PC-3 (cell line): ENCODE data around the gene DMC1. TPM values are rescaled to one million over a fixed set of nuclear protein-coding genes. Genes with fewer than 3 reads are reported as not detected.

ENCODE experiments used
- ATAC-seq: fragments of 200-7000 bp; cut with Tn5 transposase; 2 replicates; pipeline ENCODE4 v1.9.1; 2020; ENCODE audit warnings: mild to moderate bottlenecking, moderate library complexity
- BruUV-seq: library from RNA; stranded (reverse); fragments of 400-500 nt; replicated peaks from 2 replicates; lab custom pipeline; 2021; lab: Mats Ljungman, UMichigan
- CTCF ChIA-PET: fragments of 300-600 bp; sonication (Branson Sonifier 250); formaldehyde crosslinking; loops from one replicate; lab custom pipeline; 2022; ENCODE audit warnings: antibody characterized with exemption; lab: Charles Lee
- POLR2A ChIA-PET: fragments of 300-600 bp; sonication (Branson Sonifier 250); formaldehyde crosslinking; loops from one replicate; lab custom pipeline; 2022; ENCODE audit warnings: antibody characterized with exemption; ENCODE audit not compliant: unreplicated experiment; lab: Charles Lee
- DNase-seq: peaks from one replicate; pipeline ENCODE4 v3.0.0-alpha.2; 2015
- H2AFZ ChIP-seq: fragments of 300-600 bp; sonication (generic); 2 replicates; pipeline ENCODE4 v1.6.0; 2016; ENCODE audit warnings: antibody characterized with exemption, low read length
- H3F3A ChIP-seq: fragments of 300-600 bp; sonication (generic); one replicate; pipeline ENCODE4 v1.6.0; 2017; ENCODE audit warnings: antibody characterized with exemption, low read length, control low read depth, mild to moderate bottlenecking; ENCODE audit not compliant: unreplicated experiment
- H3K27ac ChIP-seq: fragments of 300-600 bp; sonication (generic); 2 replicates; pipeline ENCODE4 v1.5.1; 2016; ENCODE audit warnings: mild to moderate bottlenecking, low read length
- H3K27me3 ChIP-seq: fragments of 300-600 bp; sonication (generic); 2 replicates; pipeline ENCODE4 v1.6.1; 2016; ENCODE audit warnings: low read length, mixed read lengths
- H3K36me3 ChIP-seq: fragments of 300-600 bp; sonication (generic); 2 replicates; pipeline ENCODE4 v1.6.1; 2016; ENCODE audit warnings: low read depth, mixed run types, low read length, mixed read lengths
- H3K4me1 ChIP-seq: fragments of 300-600 bp; sonication (generic); 2 replicates; pipeline ENCODE4 v1.5.1; 2016; ENCODE audit warnings: low read length; ENCODE audit not compliant: insufficient read depth
- H3K4me2 ChIP-seq: fragments of 300-600 bp; sonication (generic); 2 replicates; pipeline ENCODE4 v1.6.0; 2016; ENCODE audit warnings: low read length
- H3K4me3 ChIP-seq: fragments of 300-600 bp; sonication (generic); 2 replicates; pipeline ENCODE4 v1.5.1; 2016; ENCODE audit warnings: mild to moderate bottlenecking, low read length, mixed read lengths
- H3K79me2 ChIP-seq: fragments of 300-600 bp; sonication (generic); 2 replicates; pipeline ENCODE4 v1.6.1; 2017; ENCODE audit warnings: low read length, mixed read lengths
- H3K9ac ChIP-seq: fragments of 300-600 bp; sonication (generic); 2 replicates; pipeline ENCODE4 v1.6.0; 2016; ENCODE audit warnings: mild to moderate bottlenecking, low read length
- H3K9me2 ChIP-seq: fragments of 300-600 bp; sonication (generic); replicated peaks from 2 replicates; pipeline ENCODE4 v1.6.1; 2016; ENCODE audit warnings: mixed run types, low read length, mixed read lengths
- H3K9me3 ChIP-seq: fragments of 300-600 bp; sonication (generic); 2 replicates; pipeline ENCODE4 v1.6.1; 2016; ENCODE audit warnings: low read length, mixed read lengths
- H4K20me1 ChIP-seq: fragments of 300-600 bp; sonication (generic); 2 replicates; pipeline ENCODE4 v1.6.1; 2016; ENCODE audit warnings: low read length, mixed read lengths
- CTCF ChIP-seq: fragments of 300-600 bp; sonication (generic); conservative IDR thresholded peaks from 2 replicates; pipeline ENCODE4 v1.5.1; 2017; ENCODE audit warnings: antibody characterized with exemption, low read depth, mild to moderate bottlenecking, low read length
- EZH2 ChIP-seq: fragments of 300-600 bp; sonication (generic); IDR thresholded peaks from one replicate; pipeline ENCODE4 v1.6.1; 2017; ENCODE audit warnings: antibody characterized with exemption, mild to moderate bottlenecking, low read length; ENCODE audit not compliant: unreplicated experiment
- EZH2phosphoT487 ChIP-seq: fragments of 300-600 bp; sonication (generic); IDR thresholded peaks from 2 replicates; pipeline ENCODE4 v1.6.1; 2018; ENCODE audit warnings: mild to moderate bottlenecking, antibody characterized with exemption, low read length, borderline replicate concordance
- intact Hi-C: fragments of 100-400 bp; cut with micrococcal nuclease; formaldehyde crosslinking; loops from 2 replicates; pipeline ENCODE4 v1.9.0; 2023
- total RNA-seq: library from RNA; depleted of rRNA; stranded (reverse); fragments of >200 nt; gene quantifications from 2 replicates; pipeline ENCODE4 v1.2.3, GENCODE V29; 2014; rRNA removed

DMC1 gene
- total RNA-seq, 1 experiment from 2014 or later = not detected

- H3K36me3 ChIP-seq = no peaks in the 10 kb centered on the region
- ChIA-PET POLR2A (no interaction called here), CTCF (no interaction called here)
- no TSS peak for BruUV-seq
- DNase-seq (no peak), ATAC-seq (no peak)
- intact Hi-C loops = no loop called here
- no peaks in the 10 kb centered on the region for H4K20me1 ChIP-seq
- H3K4me3 ChIP-seq = no peak overlapping the region
- TF ChIP-seq EZH2 = no peak
- no peak for TF ChIP-seq CTCF
- no peak for TF ChIP-seq EZH2phosphoT487
- no peaks in the 10 kb centered on the region for H3F3A ChIP-seq
- H3K9me2 ChIP-seq = no peaks in the 10 kb centered on the region
- no peaks in the 10 kb centered on the region for H3K27me3 ChIP-seq
- peaks cover 5% of the 10 kb centered on the region; the same call in 1 of the 2 replicates for H3K4me1 ChIP-seq
- no peak overlapping the region for H3K27ac ChIP-seq
- H3K79me2 ChIP-seq = no peaks in the 10 kb centered on the region
- H2AFZ ChIP-seq = no peak overlapping the region
- H3K9ac ChIP-seq = no peak overlapping the region
- H3K4me2 ChIP-seq = no peak overlapping the region
- no peaks in the 10 kb centered on the region for H3K9me3 ChIP-seq
Measured at GRCh38 chr22:38469306-38469781, 100.6 kb downstream of the DMC1 start.

Other genes with a start within 250 kb of the DMC1 start
- not detected in 2 replicates for gene KCNJ4, start 115.0 kb downstream of the DMC1 start, total RNA-seq
- gene KDELR3, start 102.1 kb downstream of the DMC1 start, total RNA-seq = 17.7 and 22.6 TPM in 2 replicates
- 333 and 512 TPM in 2 replicates for gene DDX17, start 63.9 kb downstream of the DMC1 start, total RNA-seq
- 1.2 and 2.2 TPM in 2 replicates for gene FAM227A, start 86.2 kb upstream of the DMC1 start, total RNA-seq
- gene CBY1, start 86.5 kb upstream of the DMC1 start, total RNA-seq = 12.9 and 14.3 TPM in 2 replicates
- gene TOMM22, start 111.8 kb upstream of the DMC1 start, total RNA-seq = 68.7 and 82.3 TPM in 2 replicates
- gene JOSD1, start 130.8 kb upstream of the DMC1 start, total RNA-seq = 37.5 and 40.3 TPM in 2 replicates
- gene GTPBP1, start 135.8 kb upstream of the DMC1 start, total RNA-seq = 28.2 and 29.6 TPM in 2 replicates
- 54.0 and 55.5 TPM in 2 replicates for gene SUN2, start 185.8 kb upstream of the DMC1 start, total RNA-seq
- 22.5 and 24.5 TPM in 2 replicates for gene DNAL4, start 224.0 kb upstream of the DMC1 start, total RNA-seq